Endothelial cell of umbilical vein (primary cell): ENCODE measurements around the gene FAM78A. TPM values are rescaled to one million over a fixed set of nuclear protein-coding genes. Genes with fewer than 3 reads are reported as not detected.

ENCODE experiments used
- BruUV-seq: library from RNA; stranded (reverse); fragments of 400-500 nt; replicated peaks from 2 replicates; lab custom pipeline; 2021; lab: Mats Ljungman, UMichigan
- CTCF ChIA-PET: fragments of 300-600, 350-600 bp; sonication (Branson Sonifier 250); formaldehyde crosslinking; loops from one replicate; lab custom pipeline; 2021; ENCODE audit warnings: antibody characterized with exemption, inconsistent platforms; lab: Charles Lee
- POLR2A ChIA-PET: fragments of 300-600, 350-600 bp; sonication (Branson Sonifier 250); formaldehyde crosslinking; loops from one replicate; lab custom pipeline; 2021; ENCODE audit warnings: antibody characterized with exemption, inconsistent platforms; lab: Charles Lee
- DNase-seq: peaks from one replicate; pipeline ENCODE4 v3.0.0-alpha.2; 2011; ENCODE audit warnings: low read depth, low spot score
- FAIRE-seq: peaks from 2 replicates; lab custom pipeline; 2011; peaks lifted over from hg19 to GRCh38; lab: Jason Lieb, UNC
- H2AFZ ChIP-seq: 2 replicates; pipeline ENCODE4 v1.6.0; 2012; ENCODE audit warnings: low read depth, low read length, control low read depth, inconsistent platforms
- H3K27ac ChIP-seq: 2 replicates; pipeline ENCODE4 v1.5.1; 2011; ENCODE audit warnings: low read depth, mild to moderate bottlenecking, control low read depth, low read length, moderate library complexity; ENCODE audit not compliant: insufficient read depth
- H3K27me3 ChIP-seq, 2 experiments: 2 replicates each; pipeline versions ENCODE4 v1.6.0 to v1.6.1; 2011; ENCODE audit warnings: low read length in 2 of 2, mixed read lengths in 1 of 2; ENCODE audit not compliant: control insufficient read depth in 2 of 2, insufficient read depth in 2 of 2
- H3K36me3 ChIP-seq, 2 experiments: 2 replicates in 1 of 2; 3 replicates in 1 of 2; pipeline ENCODE4 v1.5.1; 2011; ENCODE audit warnings: low read length in 2 of 2, mild to moderate bottlenecking in 1 of 2, moderate library complexity in 1 of 2; ENCODE audit not compliant: control insufficient read depth in 2 of 2, insufficient read depth in 2 of 2; ENCODE audit errors: extremely low read depth in 1 of 2
- H3K4me1 ChIP-seq: 3 replicates; pipeline ENCODE4 v1.5.1; 2011; ENCODE audit warnings: mild to moderate bottlenecking, low read length; ENCODE audit not compliant: control insufficient read depth, insufficient read depth; ENCODE audit errors: extremely low read depth
- H3K4me2 ChIP-seq: 2 replicates; pipeline ENCODE4 v1.6.1; 2011; ENCODE audit warnings: low read length, control low read depth, mixed read lengths; ENCODE audit not compliant: insufficient read depth
- H3K4me3 ChIP-seq, 3 experiments: fragments of 200-600 bp in 1 of 3; sonication (generic), shearing (Covaris generic) in 1 of 3; replicated peaks in 1 of 3; 2 replicates each; pipeline ENCODE4 v1.5.1; 2011 to 2016; ENCODE audit warnings: control low read depth in 3 of 3, low read length in 3 of 3, mild to moderate bottlenecking in 2 of 3, inconsistent platforms in 1 of 3, low read depth in 1 of 3, moderate library complexity in 1 of 3; ENCODE audit not compliant: insufficient read depth in 1 of 3
- H3K79me2 ChIP-seq: 2 replicates; pipeline ENCODE4 v1.6.0; 2012; ENCODE audit warnings: low read length, inconsistent platforms; ENCODE audit not compliant: control insufficient read depth, insufficient read depth
- H3K9ac ChIP-seq: replicated peaks from 2 replicates; pipeline ENCODE3; 2011; ENCODE audit warnings: low read length, control low read depth; ENCODE audit not compliant: insufficient read depth; ENCODE audit errors: extremely low read depth
- H3K9me1 ChIP-seq: replicated peaks from 3 replicates; pipeline ENCODE4 v1.6.0; 2011; ENCODE audit warnings: mild to moderate bottlenecking, low read length; ENCODE audit not compliant: control insufficient read depth, insufficient read depth; ENCODE audit errors: extremely low read depth
- H3K9me3 ChIP-seq: replicated peaks from 2 replicates; pipeline ENCODE4 v1.5.1; 2012; ENCODE audit warnings: low read length, inconsistent platforms; ENCODE audit not compliant: control insufficient read depth, insufficient read depth
- H4K20me1 ChIP-seq: replicated peaks from 2 replicates; pipeline ENCODE3; 2011; ENCODE audit warnings: mild to moderate bottlenecking, low read length; ENCODE audit not compliant: control insufficient read depth, insufficient read depth; ENCODE audit errors: extremely low read depth
- EZH2 ChIP-seq: IDR thresholded peaks from 2 replicates; pipeline ENCODE4 v1.6.1; 2012; ENCODE audit warnings: borderline replicate concordance, low read depth, mild to moderate bottlenecking, moderate library complexity, low read length, inconsistent platforms; ENCODE audit not compliant: severe bottlenecking
- FOS ChIP-seq: IDR thresholded peaks from 2 replicates; pipeline ENCODE4 v1.6.1; 2011; ENCODE audit warnings: mild to moderate bottlenecking, low read length, moderate library complexity, borderline replicate concordance; ENCODE audit not compliant: insufficient read depth
- GATA2 ChIP-seq: IDR thresholded peaks from 2 replicates; pipeline ENCODE4 v1.7.0; 2011; ENCODE audit warnings: low read depth, mild to moderate bottlenecking, moderate library complexity, mixed read lengths, low read length; ENCODE audit not compliant: insufficient read length, insufficient read depth
- JUN ChIP-seq: IDR thresholded peaks from 2 replicates; pipeline ENCODE4 v1.6.1; 2011; ENCODE audit warnings: borderline replicate concordance, low read depth; ENCODE audit not compliant: insufficient read length, insufficient read depth
- MYC ChIP-seq: IDR thresholded peaks from one replicate; pipeline ENCODE4 v1.6.1; 2011; ENCODE audit warnings: mild to moderate bottlenecking, low read depth, low read length
- POLR2A ChIP-seq: IDR thresholded peaks from 2 replicates; pipeline ENCODE4 v1.6.1; 2012; ENCODE audit warnings: low read depth, mild to moderate bottlenecking, control low read depth, low read length
- POLR2AphosphoS5 ChIP-seq: IDR thresholded peaks from 2 replicates; pipeline ENCODE4 v1.6.1; 2012; ENCODE audit warnings: low read depth, mild to moderate bottlenecking, control low read depth, low read length, moderate library complexity; ENCODE audit not compliant: insufficient read depth
- dilution Hi-C: fragments of 300-500 bp; cut with MboI; formaldehyde crosslinking; loops from one replicate; pipeline ENCODE4 v1.15.0; 2019; ENCODE audit warnings: low sequenced_read_pairs; ENCODE audit not compliant: extremely low pct_ligation_motif_present
- intact Hi-C: fragments of 100-400 bp; cut with micrococcal nuclease; formaldehyde crosslinking; loops from one replicate; pipeline ENCODE4 v1.10.0; 2022
- polyA plus RNA-seq, 4 experiments: library from polyadenylated mRNA; depleted of rRNA in 3 of 4; stranded (reverse) in 3 of 4; unstranded in 1 of 4; fragments of >200 nt; gene quantifications; 2 replicates each; pipeline versions ENCODE4 v1.2.1 to v1.2.3, GENCODE V29; 2011 to 2012; ENCODE audit warnings: missing spikeins in 1 of 4
- total RNA-seq: library from RNA; stranded (reverse); gene quantifications from 2 replicates; pipeline ENCODE4 v1.2.3, GENCODE V29; 2021
- TF ChIP-seq, protein P1 (sequence below), 2 donors: IDR thresholded peaks; 1 replicate in 1 of 2; 2 replicates in 1 of 2; pipeline ENCODE4 v1.5.1; 2011; ENCODE audit warnings: low read length in 2 of 2, mild to moderate bottlenecking in 2 of 2, moderate library complexity in 2 of 2, control low read depth in 1 of 2, inconsistent platforms in 1 of 2, low read depth in 1 of 2; ENCODE audit not compliant: insufficient read depth in 1 of 2; ENCODE audit errors: extremely low read depth in 1 of 2
- TF ChIP-seq, protein P2 (sequence below): IDR thresholded peaks from 2 replicates; pipeline ENCODE4 v1.6.1; 2011; ENCODE audit not compliant: insufficient read depth, insufficient read length

FAM78A gene
- total and polyA plus RNA-seq, 2 donors (not counting 3 experiments of a cell fraction or from before 2014, with no cell fraction given): 34.0 to 37.4 TPM

GRCh38 chr9:131279863-131280570 is 3.7 kb upstream of the FAM78A start:
- intact Hi-C loops: no loop called here
- no peak for FAIRE-seq
- Histone ChIP-seq H2AFZ (no peak overlapping the region), H3K9ac (no peak overlapping the region), H3K27ac (no peak overlapping the region), H3K36me3 (no peaks in the 10 kb centered on the region), H3K4me3 (no peak overlapping the region), H3K27me3 (peaks cover 20 to 23% of the 10 kb centered on the region in 2 experiments), H3K4me2 (no peak overlapping the region), H3K4me1 (peaks cover 10% of the 10 kb centered on the region), H3K9me3 (no peaks in the 10 kb centered on the region), H3K9me1 (no peaks in the 10 kb centered on the region), H4K20me1 (no peaks in the 10 kb centered on the region), H3K79me2 (peaks cover 14% of the 10 kb centered on the region)
- ChIA-PET CTCF (interaction anchor here (0.8 to 2.8 kb wide), 2 partner anchors 10 to 57 kb away, joined by 3 to 11 read pairs; partner anchors contain the start of gene PLPP7), POLR2A (interaction anchor here (0.6 kb wide), 1 partner anchor 10 kb away, joined by 7 read pairs; no protein-coding TSS in a partner anchor)
- no peak for DNase-seq
- BruUV-seq: no TSS peak
- no peak for TF ChIP-seq EZH2
- TF ChIP-seq MYC: no peak
- TF ChIP-seq, protein P1, sequence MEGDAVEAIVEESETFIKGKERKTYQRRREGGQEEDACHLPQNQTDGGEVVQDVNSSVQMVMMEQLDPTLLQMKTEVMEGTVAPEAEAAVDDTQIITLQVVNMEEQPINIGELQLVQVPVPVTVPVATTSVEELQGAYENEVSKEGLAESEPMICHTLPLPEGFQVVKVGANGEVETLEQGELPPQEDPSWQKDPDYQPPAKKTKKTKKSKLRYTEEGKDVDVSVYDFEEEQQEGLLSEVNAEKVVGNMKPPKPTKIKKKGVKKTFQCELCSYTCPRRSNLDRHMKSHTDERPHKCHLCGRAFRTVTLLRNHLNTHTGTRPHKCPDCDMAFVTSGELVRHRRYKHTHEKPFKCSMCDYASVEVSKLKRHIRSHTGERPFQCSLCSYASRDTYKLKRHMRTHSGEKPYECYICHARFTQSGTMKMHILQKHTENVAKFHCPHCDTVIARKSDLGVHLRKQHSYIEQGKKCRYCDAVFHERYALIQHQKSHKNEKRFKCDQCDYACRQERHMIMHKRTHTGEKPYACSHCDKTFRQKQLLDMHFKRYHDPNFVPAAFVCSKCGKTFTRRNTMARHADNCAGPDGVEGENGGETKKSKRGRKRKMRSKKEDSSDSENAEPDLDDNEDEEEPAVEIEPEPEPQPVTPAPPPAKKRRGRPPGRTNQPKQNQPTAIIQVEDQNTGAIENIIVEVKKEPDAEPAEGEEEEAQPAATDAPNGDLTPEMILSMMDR (IDR thresholded peaks at IDR 0.05; ENCODE audit: extremely low read depth in 1 of 2, insufficient read depth in 1 of 2, low read depth in 1 of 2, low read length in 2 of 2): no peak
- TF ChIP-seq, protein P2, sequence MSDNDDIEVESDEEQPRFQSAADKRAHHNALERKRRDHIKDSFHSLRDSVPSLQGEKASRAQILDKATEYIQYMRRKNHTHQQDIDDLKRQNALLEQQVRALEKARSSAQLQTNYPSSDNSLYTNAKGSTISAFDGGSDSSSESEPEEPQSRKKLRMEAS: no peak
- no peak for TF ChIP-seq GATA2
- TF ChIP-seq POLR2A: no peak
- no peak for TF ChIP-seq JUN
- no peak for TF ChIP-seq POLR2AphosphoS5
- TF ChIP-seq FOS: no peak
- dilution Hi-C loops: no loop called here
